HG02885 (cell line): ENCODE results near the gene FBRSL1.
"Not testable (repeated sequence)": the region's sequence is repeated elsewhere in the genome, so short reads cannot be mapped to it uniquely, and the experiment has no call there.

ENCODE experiments used
- ATAC-seq: cut with Tn5 transposase; IDR thresholded peaks from one replicate; pipeline ENCODE4 v1.9.1; 2021; ENCODE audit warnings: mild to moderate bottlenecking; ENCODE audit not compliant: unreplicated experiment, poor library complexity

Gene FBRSL1

GRCh38 chr12:132489602-132490266, at the start of gene FBRSL1:
FBRSL1 (plus strand) TSS chr12:132490151.
- ATAC-seq, result peak; percentile 62

DNA sequence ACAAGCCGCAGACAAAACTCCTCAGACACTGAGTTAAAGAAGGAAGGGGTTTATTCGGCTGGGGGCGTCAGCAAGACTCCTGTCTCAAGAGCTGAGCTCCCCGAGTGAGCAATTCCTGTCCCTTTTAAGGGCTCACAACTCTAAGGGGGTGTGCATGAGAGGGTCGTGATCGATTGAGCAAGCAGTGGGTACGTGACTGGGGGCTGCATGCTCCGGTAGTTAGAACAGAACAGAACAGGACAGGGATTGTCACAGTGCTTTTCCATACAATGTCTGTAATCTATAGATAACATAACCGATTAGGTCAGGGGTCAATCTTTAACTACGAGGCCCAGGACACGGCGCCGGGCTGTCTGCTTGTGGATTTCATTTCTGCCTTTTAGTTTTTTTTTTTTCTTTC, 49.5 kb upstream of the FBRSL1 start:
- not testable (repeated sequence) for ATAC-seq

DNA sequence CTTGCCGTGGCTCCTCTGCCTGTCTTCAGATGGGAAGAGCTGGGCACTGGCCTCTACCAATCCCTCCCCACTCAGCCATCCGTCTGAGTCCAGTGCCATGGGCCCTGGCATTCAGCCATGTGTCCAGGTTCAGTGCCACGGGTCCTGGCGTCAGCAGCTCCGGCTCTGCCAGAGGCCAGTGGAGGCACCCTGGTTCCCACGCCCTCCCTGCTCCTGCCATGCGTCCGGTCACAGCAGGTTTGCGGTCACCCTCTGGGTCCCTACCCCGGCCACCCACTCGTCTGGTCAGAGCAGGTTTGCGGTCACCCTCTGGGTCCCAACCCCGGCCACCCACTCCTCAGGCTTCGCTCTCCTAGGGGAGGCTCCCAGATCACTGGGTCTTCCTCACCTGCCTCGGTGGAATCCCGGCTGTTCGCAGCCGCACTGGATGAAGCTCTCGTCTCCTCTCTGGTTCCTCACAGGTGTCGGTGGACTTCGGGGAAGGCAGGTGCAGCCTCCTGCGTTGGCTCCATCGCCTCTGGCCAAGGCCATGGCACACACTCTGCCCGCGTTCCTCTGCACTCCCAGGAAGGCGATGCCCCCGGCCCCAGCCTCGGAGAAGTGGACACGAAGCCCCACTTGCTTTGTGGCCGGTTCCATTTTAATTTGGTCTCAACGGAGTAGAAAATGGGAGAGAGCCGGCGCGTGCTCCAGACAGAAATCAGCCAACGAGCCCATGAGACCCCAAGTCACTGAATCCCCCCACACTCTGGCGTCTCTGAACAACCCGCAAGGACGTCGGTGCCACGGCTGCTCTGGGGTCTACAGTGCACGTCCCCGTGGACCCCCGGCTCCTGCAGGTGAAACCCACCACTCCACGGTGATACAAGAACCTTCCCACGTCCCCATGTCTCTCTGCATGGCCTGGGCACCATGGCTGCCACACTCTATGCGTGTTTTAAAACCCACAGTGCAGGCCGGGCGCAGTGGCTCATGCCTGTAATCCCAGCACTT, 47.8 kb upstream of the FBRSL1 start:
- ATAC-seq, result no peak

DNA sequence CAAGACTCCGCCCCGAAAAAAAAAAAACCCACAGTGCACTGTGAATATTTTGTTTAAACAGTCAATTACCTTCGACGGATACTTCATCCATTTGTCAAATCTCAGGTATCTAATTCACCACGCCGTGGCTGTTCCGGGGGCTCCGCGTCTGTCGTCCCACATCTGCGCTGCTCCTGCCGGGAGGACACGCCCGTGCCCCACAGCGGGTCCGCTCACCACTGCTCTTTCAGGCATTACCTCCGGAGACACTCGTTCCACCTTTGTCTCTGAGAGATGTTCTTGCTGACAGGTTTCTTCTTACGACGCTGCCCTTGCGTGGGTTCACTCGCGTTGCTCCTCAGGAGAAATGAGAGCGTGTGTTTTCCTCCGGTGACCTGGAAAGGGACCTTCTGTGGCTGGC, 46.9 kb upstream of the FBRSL1 start:
- ATAC-seq, result no peak

GRCh38 chr12:132444283-132444682, 45.7 kb upstream of the FBRSL1 start:
- no peak for ATAC-seq

GRCh38 chr12:132444957-132445883, 44.7 kb upstream of the FBRSL1 start:
- peak; percentile 51 for ATAC-seq

DNA sequence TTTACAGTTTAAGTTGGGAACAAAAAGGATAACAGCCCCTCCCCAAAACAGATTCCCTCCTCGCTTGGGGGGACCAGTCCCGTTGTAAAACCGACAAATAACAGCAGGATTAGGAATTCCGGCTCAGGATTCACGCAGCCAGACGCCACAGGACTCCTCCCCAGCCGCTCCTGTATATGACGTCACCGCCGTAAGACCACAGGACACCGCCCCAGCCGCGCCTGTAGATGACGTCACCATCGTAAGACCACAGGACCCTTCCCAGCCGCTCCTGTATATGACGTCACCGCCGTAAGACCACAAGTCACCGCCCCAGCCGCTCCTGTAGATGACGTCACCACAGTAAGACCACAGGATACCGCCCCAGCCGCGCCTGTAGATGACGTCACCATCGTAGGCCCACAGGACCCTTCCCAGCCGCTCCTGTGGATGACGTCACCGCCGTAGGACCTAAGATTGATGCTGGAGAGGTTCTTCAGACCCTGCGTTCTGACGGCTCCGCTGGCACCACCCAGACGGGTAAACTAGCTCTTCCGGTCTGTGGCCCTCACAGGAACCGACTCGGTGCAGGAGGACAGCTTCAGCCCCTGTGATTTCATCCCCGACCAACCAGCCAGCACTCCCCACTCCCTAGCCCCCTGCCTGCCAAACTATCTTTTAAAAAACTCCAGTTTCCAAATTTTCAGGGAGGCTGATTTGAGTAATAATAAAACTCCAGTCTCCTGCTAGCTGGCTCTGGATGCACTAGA, 43.9 kb upstream of the FBRSL1 start:
- no peak for ATAC-seq

- ATAC-seq, result no peak
Observed at GRCh38 chr12:132446633-132447326, 43.2 kb upstream of the FBRSL1 start.

GRCh38 chr12:132447327-132447720, 42.6 kb upstream of the FBRSL1 start:
- ATAC-seq, result no peak

- no peak for ATAC-seq
Observed at GRCh38 chr12:132447731-132448462, 42.1 kb upstream of the FBRSL1 start.

GRCh38 chr12:132448463-132448820, 41.5 kb upstream of the FBRSL1 start:
- no peak for ATAC-seq

DNA sequence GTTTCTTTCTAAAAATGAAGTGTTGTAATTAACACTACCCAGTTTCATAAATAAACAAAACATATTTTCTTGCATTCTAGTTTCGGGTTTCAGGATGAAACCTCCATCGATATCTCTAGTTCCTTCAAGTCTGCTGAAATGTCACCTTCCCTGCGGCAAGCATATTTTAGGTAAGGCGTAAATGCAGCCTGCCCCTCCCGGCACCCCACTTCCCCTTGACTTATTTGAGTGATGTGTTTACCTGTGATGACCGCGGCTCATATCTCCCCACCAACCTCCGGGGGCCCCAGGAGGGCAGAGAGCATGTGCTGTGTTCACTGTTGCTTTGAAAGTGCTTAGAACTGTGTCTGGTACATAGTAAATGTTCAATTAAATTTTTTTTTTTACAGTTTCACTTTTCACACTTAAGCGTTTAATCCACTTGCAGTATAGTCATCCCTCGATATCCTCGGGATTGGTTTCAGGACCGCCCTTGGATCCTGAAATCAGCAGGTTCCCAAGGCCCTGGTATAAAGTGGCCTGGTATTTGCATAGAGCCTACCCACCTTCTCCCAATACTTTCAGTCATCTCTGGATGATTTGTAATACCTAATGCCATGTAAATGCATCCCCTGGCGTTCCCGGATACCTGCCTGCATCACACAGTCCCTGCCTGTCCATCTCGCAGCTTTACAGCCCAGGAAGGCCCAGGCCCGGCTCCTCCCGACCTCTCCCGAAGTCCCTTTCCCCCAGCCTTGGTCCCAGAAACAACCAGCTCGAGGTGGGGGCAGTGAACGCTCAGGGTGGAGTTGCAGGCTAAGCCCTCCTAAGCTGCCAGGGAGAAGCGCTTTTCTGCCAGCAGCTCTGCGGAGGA, 40.2 kb upstream of the FBRSL1 start:
- peak; percentile 84 for ATAC-seq

DNA sequence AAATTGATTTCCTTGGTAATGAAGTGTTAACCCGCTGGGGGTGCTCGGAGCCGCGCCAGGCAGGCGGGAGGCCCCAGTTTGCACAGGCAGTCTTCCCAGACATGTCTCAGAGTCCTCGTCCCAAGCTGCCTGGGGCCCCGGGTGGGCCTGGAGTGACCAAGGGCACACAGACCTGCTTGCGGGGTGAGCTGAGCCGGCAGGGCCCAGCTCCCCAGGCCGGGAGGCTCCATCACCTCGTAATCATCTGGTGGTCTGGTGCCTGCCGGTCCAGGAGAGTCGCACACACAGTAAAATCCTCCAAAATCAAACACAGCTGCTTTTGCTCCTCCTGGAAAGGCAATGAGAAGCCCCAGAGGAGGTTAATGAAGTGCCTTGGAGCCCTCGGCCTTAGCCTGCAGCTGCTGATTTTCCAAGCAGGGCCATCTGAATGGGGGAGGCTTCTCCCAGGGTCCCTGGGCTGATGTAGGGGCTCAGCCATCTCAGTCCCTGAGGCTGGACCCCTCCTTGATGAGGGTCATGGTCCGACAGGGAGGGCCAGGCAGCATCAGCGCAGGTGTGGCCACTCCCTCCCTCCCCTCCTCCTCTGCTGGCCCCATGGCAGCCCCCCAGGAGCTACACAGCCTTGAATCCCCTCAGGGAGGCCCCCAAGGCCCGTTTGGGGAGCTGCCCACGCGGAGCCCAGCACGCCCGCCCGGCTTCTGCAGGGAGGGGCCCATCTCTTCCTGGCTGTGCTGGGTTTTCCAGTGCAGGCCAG, 39.4 kb upstream of the FBRSL1 start:
- ATAC-seq, result no peak

DNA sequence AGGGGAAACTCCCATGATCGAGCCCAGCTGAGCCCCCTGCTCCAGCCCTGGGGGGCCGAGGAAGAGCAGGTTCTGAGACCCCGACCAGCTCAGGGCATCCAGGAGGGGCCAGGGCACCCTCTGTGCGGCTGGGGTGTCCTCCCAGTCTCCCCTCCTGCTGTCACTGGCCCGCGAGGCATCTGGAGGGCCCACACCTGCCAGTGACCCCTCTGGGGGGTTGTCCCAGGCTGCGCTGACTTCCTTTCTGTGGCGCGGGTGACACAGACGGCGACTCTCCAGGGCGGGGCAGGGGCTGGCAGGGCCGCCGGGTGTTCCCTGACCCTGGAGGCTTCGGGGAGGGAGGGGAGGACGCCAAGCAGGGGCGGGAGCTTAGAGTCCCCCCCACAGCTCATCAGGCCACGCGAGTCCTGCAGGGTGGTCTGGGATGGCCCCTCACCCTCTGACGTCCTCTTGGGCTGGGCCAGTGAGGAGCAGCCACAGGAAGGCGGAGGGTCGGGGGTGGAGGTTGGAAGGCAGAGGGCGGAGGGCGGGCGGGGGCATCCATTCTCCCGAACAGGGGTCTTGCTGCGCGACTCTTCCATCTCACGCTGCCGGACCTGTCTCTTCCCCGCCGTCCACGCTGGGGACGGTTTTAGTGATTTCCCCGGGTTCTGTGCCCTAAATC, 38.6 kb upstream of the FBRSL1 start:
- ATAC-seq, result no peak

DNA sequence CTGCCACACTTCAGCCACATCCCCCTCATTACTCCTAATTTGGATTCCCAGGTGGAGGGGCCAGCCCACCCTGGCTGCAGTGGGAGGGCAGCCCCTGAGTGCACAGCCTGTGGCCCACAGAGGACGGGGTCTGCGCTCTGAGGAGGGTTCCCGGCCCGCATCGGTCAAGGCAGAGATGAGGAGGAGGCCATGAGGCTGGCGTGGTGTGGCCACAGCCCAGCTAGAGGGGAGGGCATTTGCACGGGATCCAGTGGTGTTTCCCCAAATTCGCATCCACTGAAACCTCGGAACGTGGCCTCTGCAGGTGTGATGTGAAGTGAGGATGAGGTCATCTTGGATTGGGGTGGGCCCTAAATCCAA, 38.1 kb upstream of the FBRSL1 start:
- ATAC-seq, result no peak

- ATAC-seq, result no peak
Observed at GRCh38 chr12:132452596-132453350, 37.2 kb upstream of the FBRSL1 start.
